Activated CD8-positive, alpha-beta memory T cell treated with anti-CD3 and anti-CD28 coated beads for 1 hour (primary cell): ENCODE measurements around the gene EEA1.
"Not testable (repeated sequence)": the region's sequence is repeated elsewhere in the genome, so short reads cannot be mapped to it uniquely, and the experiment has no call there.

Source experiments
- DNase-seq, 2 donors: peaks; one replicate each; pipeline ENCODE4 v3.0.0-alpha.2; 2020; ENCODE audit warnings: low read depth in 1 of 2; ENCODE audit errors: extremely low read depth in 1 of 2

EEA1 gene

GRCh38 chr12:92756898-92757596 lies 172.0 kb downstream of the EEA1 start:
- no peak for DNase-seq

GRCh38 chr12:92753976-92754885 lies 174.9 kb downstream of the EEA1 start:
- no peak for DNase-seq

- not testable (repeated sequence) for DNase-seq
Measured at GRCh38 chr12:92749691-92750090, 179.4 kb downstream of the EEA1 start.

- DNase-seq: no peak
Measured at GRCh38 chr12:92747151-92747550, 181.9 kb downstream of the EEA1 start.

- no peak for DNase-seq
Measured at GRCh38 chr12:92745856-92746550, 183.1 kb downstream of the EEA1 start.

GRCh38 chr12:92743026-92743425 lies 186.1 kb downstream of the EEA1 start:
- DNase-seq: no peak

GRCh38 chr12:92740411-92740810 lies 188.7 kb downstream of the EEA1 start:
- no peak for DNase-seq

GRCh38 chr12:92739113-92739512 lies 190.0 kb downstream of the EEA1 start:
- no peak for DNase-seq

GRCh38 chr12:92737855-92738850 lies 190.9 kb downstream of the EEA1 start:
- no peak for DNase-seq

- DNase-seq: no peak
Measured at GRCh38 chr12:92736605-92737004, 192.5 kb downstream of the EEA1 start.

- no peak for DNase-seq
Measured at GRCh38 chr12:92735131-92735721, 193.9 kb downstream of the EEA1 start.

GRCh38 chr12:92733661-92734060 lies 195.4 kb downstream of the EEA1 start:
- DNase-seq: no peak

GRCh38 chr12:92733181-92733580 lies 195.9 kb downstream of the EEA1 start:
- DNase-seq: no peak

GRCh38 chr12:92732716-92733115 lies 196.4 kb downstream of the EEA1 start:
- DNase-seq: no peak

GRCh38 chr12:92732216-92732615 lies 196.9 kb downstream of the EEA1 start:
- DNase-seq: no peak

- no peak for DNase-seq
Measured at GRCh38 chr12:92730758-92731157, 198.3 kb downstream of the EEA1 start.

- no peak for DNase-seq
Measured at GRCh38 chr12:92729773-92730305, 199.3 kb downstream of the EEA1 start.

- no peak for DNase-seq
Measured at GRCh38 chr12:92726850-92727249, 202.2 kb downstream of the EEA1 start.

GRCh38 chr12:92722897-92723296 lies 206.2 kb downstream of the EEA1 start:
- no peak for DNase-seq

- DNase-seq: no peak
Measured at GRCh38 chr12:92721656-92722055, 207.4 kb downstream of the EEA1 start.
